DOHH2 (cell line): ENCODE data around the gene KRT15.

Source experiments
- H3F3A ChIP-seq: fragments of 200-600 bp; sonication (generic), shearing (Covaris generic); 2 replicates; pipeline ENCODE4 v1.6.0; 2016; ENCODE audit warnings: antibody characterized with exemption, mild to moderate bottlenecking; ENCODE audit not compliant: control insufficient read depth, insufficient read depth
- H3K27ac ChIP-seq: fragments of 200-600 bp; sonication (generic); 2 replicates; pipeline ENCODE4 v1.5.1; 2014; ENCODE audit warnings: low read depth, mild to moderate bottlenecking, low read length, moderate library complexity
- H3K27me3 ChIP-seq: fragments of 200-600 bp; sonication (generic); 2 replicates; pipeline ENCODE4 v1.6.1; 2014; ENCODE audit warnings: mild to moderate bottlenecking, low read length, mixed read lengths; ENCODE audit not compliant: control insufficient read depth
- H3K36me3 ChIP-seq: fragments of 200-600 bp; sonication (generic); 2 replicates; pipeline ENCODE4 v1.6.1; 2014; ENCODE audit warnings: mild to moderate bottlenecking, low read length, moderate library complexity, mixed read lengths; ENCODE audit not compliant: control insufficient read depth
- H3K4me1 ChIP-seq: fragments of 200-600 bp; sonication (generic); 2 replicates; pipeline ENCODE4 v1.6.1; 2014; ENCODE audit warnings: mild to moderate bottlenecking, low read length, mixed read lengths; ENCODE audit not compliant: control insufficient read depth
- H3K4me2 ChIP-seq: fragments of 200-600 bp; sonication (generic); 2 replicates; pipeline ENCODE4 v1.6.0; 2014; ENCODE audit warnings: mild to moderate bottlenecking, low read length, moderate library complexity
- H3K4me3 ChIP-seq: fragments of 200-600 bp; sonication (generic); 2 replicates; pipeline ENCODE4 v1.5.1; 2014; ENCODE audit warnings: mild to moderate bottlenecking, low read length, mixed read lengths
- H3K79me2 ChIP-seq: fragments of 200-600 bp; sonication (generic); 2 replicates; pipeline ENCODE4 v1.6.1; 2014; ENCODE audit warnings: mild to moderate bottlenecking, low read length, mixed read lengths; ENCODE audit not compliant: control insufficient read depth
- H3K9me2 ChIP-seq: fragments of 200-600 bp; sonication (generic); replicated peaks from 2 replicates; pipeline ENCODE4 v1.6.1; 2014; ENCODE audit warnings: mild to moderate bottlenecking, low read length, mixed read lengths; ENCODE audit not compliant: control insufficient read depth
- H3K9me3 ChIP-seq: fragments of 200-600 bp; sonication (generic); 2 replicates; pipeline ENCODE4 v1.6.1; 2014; ENCODE audit warnings: antibody characterized with exemption, low read length, mixed read lengths; ENCODE audit not compliant: control insufficient read depth, insufficient read depth
- H4K20me1 ChIP-seq: fragments of 200-600 bp; sonication (generic); 2 replicates; pipeline ENCODE4 v1.6.0; 2014; ENCODE audit warnings: low read depth, mild to moderate bottlenecking, antibody characterized with exemption, low read length, moderate library complexity; ENCODE audit not compliant: control insufficient read depth, insufficient read depth
- CTCF ChIP-seq: fragments of 200-600 bp; sonication (generic); IDR thresholded peaks from one replicate; pipeline ENCODE4 v1.5.1; 2014; ENCODE audit warnings: antibody characterized with exemption, mild to moderate bottlenecking, low read depth, low read length; ENCODE audit not compliant: poor library complexity, severe bottlenecking
- EZH2phosphoT487 ChIP-seq: fragments of 200-600 bp; sonication (generic); IDR thresholded peaks from 2 replicates; pipeline ENCODE4 v1.6.1; 2017; ENCODE audit warnings: borderline replicate concordance, mild to moderate bottlenecking, antibody characterized with exemption, low read length, moderate library complexity, mixed read lengths

KRT15 gene

GRCh38 chr17:41553987-41554680 is 35.4 kb upstream of the KRT15 start:
- Histone ChIP-seq H3K4me3 (no peak overlapping the region), H3K36me3 (no peaks in the 10 kb centered on the region), H3K27me3 (peaks cover 9% of the 10 kb centered on the region; the same call in 1 of the 2 replicates), H3K9me2 (no peaks in the 10 kb centered on the region), H3F3A (no peaks in the 10 kb centered on the region), H3K9me3 (no peaks in the 10 kb centered on the region), H3K4me1 (peaks cover under 1% of the 10 kb centered on the region), H3K4me2 (no peak overlapping the region), H3K27ac (no peak overlapping the region), H4K20me1 (no peaks in the 10 kb centered on the region), H3K79me2 (no peaks in the 10 kb centered on the region)
- TF ChIP-seq EZH2phosphoT487 = no peak
- TF ChIP-seq CTCF = no peak

- Histone ChIP-seq H3K4me1 (peaks cover 5% of the 10 kb centered on the region), H4K20me1 (no peaks in the 10 kb centered on the region), H3K4me3 (no peak overlapping the region), H3K27ac (no peak overlapping the region), H3K27me3 (peaks cover 9% of the 10 kb centered on the region; the same call in 1 of the 2 replicates), H3K4me2 (no peak overlapping the region), H3K9me2 (no peaks in the 10 kb centered on the region), H3K36me3 (no peaks in the 10 kb centered on the region), H3K79me2 (no peaks in the 10 kb centered on the region), H3K9me3 (no peaks in the 10 kb centered on the region), H3F3A (no peaks in the 10 kb centered on the region)
- TF ChIP-seq EZH2phosphoT487 = no peak
- no peak for TF ChIP-seq CTCF
Observed at GRCh38 chr17:41553176-41553575, 34.5 kb upstream of the KRT15 start.

GRCh38 chr17:41552455-41552854 is 33.8 kb upstream of the KRT15 start:
- no peaks in the 10 kb centered on the region for H3F3A ChIP-seq
- TF ChIP-seq CTCF = no peak
- no peak for TF ChIP-seq EZH2phosphoT487
- H3K27ac ChIP-seq = no peak overlapping the region
- H3K4me2 ChIP-seq = no peak overlapping the region
- no peaks in the 10 kb centered on the region for H4K20me1 ChIP-seq
- no peaks in the 10 kb centered on the region for H3K79me2 ChIP-seq
- no peaks in the 10 kb centered on the region for H3K36me3 ChIP-seq
- H3K9me3 ChIP-seq = no peaks in the 10 kb centered on the region
- no peaks in the 10 kb centered on the region for H3K9me2 ChIP-seq
- H3K27me3 ChIP-seq = peaks cover 9% of the 10 kb centered on the region; the same call in 1 of the 2 replicates
- H3K4me1 ChIP-seq = peaks cover 5% of the 10 kb centered on the region
- H3K4me3 ChIP-seq = no peak overlapping the region
